Transverse colon (tissue), 4 donors: ENCODE results near the gene PRTG. TPM values are rescaled to one million over a fixed set of nuclear protein-coding genes. Genes with fewer than 3 reads are reported as not detected.

Experiments
- DNase-seq: peaks from one replicate; pipeline ENCODE4 v3.0.0-alpha.2; 2019
- H3K27ac ChIP-seq, 4 donors: fragments of 200-600 bp; sonication (generic); 2 replicates each; pipeline ENCODE4 v1.5.1; 2016 to 2018; ENCODE audit warnings: inconsistent platforms in 4 of 4
- H3K27me3 ChIP-seq: fragments of 200-600 bp; sonication (generic); 2 replicates; pipeline ENCODE4 v1.5.1; 2017; ENCODE audit warnings: inconsistent platforms
- H3K36me3 ChIP-seq, 4 donors: fragments of 200-600 bp; sonication (generic); 2 replicates each; pipeline ENCODE4 v1.5.1; 2017 to 2019; ENCODE audit warnings: inconsistent platforms in 4 of 4
- H3K4me1 ChIP-seq, 4 donors: fragments of 200-600 bp; sonication (generic); 2 replicates each; pipeline ENCODE4 v1.5.1; 2017 to 2020; ENCODE audit warnings: inconsistent platforms in 4 of 4
- H3K4me3 ChIP-seq, 4 donors: fragments of 200-600 bp; sonication (generic); 1 replicate in 1 of 4; 2 replicates in 3 of 4; pipeline versions ENCODE4 v1.5.1 to v1.6.1; 2017 to 2019; ENCODE audit warnings: inconsistent platforms in 4 of 4
- H3K9me3 ChIP-seq, 2 donors: fragments of 200-600 bp; sonication (generic); 2 replicates each; pipeline ENCODE4 v1.5.1; 2017 to 2019; ENCODE audit warnings: inconsistent platforms in 2 of 2
- EP300 ChIP-seq: sonication (generic); formaldehyde crosslinking; IDR thresholded peaks from one replicate; pipeline ENCODE4 v1.6.1; 2017; ENCODE audit warnings: antibody characterized with exemption, low read depth
- POLR2A ChIP-seq: fragments of 450-650 bp; IDR thresholded peaks from one replicate; pipeline ENCODE4 v1.6.1; 2016; ENCODE audit warnings: antibody characterized with exemption, mild to moderate bottlenecking, moderate library complexity
- POLR2AphosphoS5 ChIP-seq, 3 donors: sonication (generic); formaldehyde crosslinking; IDR thresholded peaks; one replicate each; pipeline ENCODE4 v1.6.1; 2016; ENCODE audit warnings: antibody characterized with exemption in 3 of 3
- WGBS, 2 donors: methylation state at CpG; one replicate each; pipeline ENCODE4 v1.1.5; 2018; ENCODE audit warnings: low coverage in 1 of 2; 5-methylcytosine and 5-hydroxymethylcytosine counted together
- in situ Hi-C, 4 donors: fragments of 200-750 bp; cut with MboI; loops; one replicate each; pipeline versions ENCODE4 v1.15.0 to v1.15.1; 2017; ENCODE audit warnings: low sequenced_read_pairs in 3 of 4, low pct_ligation_motif_present in 1 of 4, low pct_unique_long_range_greater_than_20kb in 1 of 4
- intact Hi-C: fragments of 100-400 bp; cut with DNase I; formaldehyde crosslinking; loops from one replicate; pipeline ENCODE4 v1.15.1; 2023; ENCODE audit warnings: low total_unique reads
- total RNA-seq, 4 donors: library from RNA; depleted of rRNA; stranded (reverse); fragments of >200 nt; gene quantifications; one replicate each; pipeline ENCODE4 v1.1.0, GENCODE V29; 2016
- TF ChIP-seq, protein P1 (sequence below), 5 experiments: fragments of 200-600 bp in 3 of 5; fragments of 450-650 bp in 2 of 5; sonication (generic) in 3 of 5; IDR thresholded peaks; 1 replicate in 2 of 5; 2 replicates in 3 of 5; pipeline ENCODE4 v1.5.1; 2016 to 2017; ENCODE audit warnings: antibody characterized with exemption in 5 of 5, inconsistent platforms in 3 of 5, mild to moderate bottlenecking in 2 of 5, moderate library complexity in 1 of 5

The PRTG gene
- total RNA-seq, 4 donors from 2014 or later: 0.20 to 0.75 (median 0.66) TPM

DNA sequence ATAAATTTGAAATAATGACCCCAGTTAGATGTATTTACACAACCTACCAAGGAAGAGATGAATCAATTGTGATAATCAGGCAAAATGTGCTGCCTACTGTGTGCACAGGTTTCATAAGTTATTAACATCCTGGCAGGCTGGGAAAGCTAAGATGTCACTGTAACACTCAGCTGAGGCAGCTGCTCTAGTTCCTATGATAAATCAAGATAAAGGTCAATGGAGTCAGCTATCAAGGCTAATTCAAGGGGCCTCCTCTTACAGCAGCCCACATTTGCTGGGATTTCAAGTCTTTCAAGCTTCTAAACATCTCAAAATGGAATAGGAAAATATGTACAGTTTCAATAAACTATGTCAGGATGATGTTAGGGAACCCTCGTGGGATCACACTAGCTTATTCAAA, 84.1 kb downstream of the PRTG start:
- no peak for DNase-seq
- Histone ChIP-seq H3K4me1 (no peaks in the 10 kb centered on the region), H3K4me3 (no peak overlapping the region), H3K27ac (no peak overlapping the region), H3K27me3 (no peaks in the 10 kb centered on the region), H3K9me3 (no peaks in the 10 kb centered on the region), H3K36me3 (no peaks in the 10 kb centered on the region)
- 63 to 82% methylated on average over 1 of the region's 1 CpG for WGBS, 2 donors
- in situ Hi-C loops: loop anchor here in 1 of 4 donors (25.0 kb wide), 1 partner anchor 178 kb away; no protein-coding TSS in a partner anchor
- TF ChIP-seq, protein P1, sequence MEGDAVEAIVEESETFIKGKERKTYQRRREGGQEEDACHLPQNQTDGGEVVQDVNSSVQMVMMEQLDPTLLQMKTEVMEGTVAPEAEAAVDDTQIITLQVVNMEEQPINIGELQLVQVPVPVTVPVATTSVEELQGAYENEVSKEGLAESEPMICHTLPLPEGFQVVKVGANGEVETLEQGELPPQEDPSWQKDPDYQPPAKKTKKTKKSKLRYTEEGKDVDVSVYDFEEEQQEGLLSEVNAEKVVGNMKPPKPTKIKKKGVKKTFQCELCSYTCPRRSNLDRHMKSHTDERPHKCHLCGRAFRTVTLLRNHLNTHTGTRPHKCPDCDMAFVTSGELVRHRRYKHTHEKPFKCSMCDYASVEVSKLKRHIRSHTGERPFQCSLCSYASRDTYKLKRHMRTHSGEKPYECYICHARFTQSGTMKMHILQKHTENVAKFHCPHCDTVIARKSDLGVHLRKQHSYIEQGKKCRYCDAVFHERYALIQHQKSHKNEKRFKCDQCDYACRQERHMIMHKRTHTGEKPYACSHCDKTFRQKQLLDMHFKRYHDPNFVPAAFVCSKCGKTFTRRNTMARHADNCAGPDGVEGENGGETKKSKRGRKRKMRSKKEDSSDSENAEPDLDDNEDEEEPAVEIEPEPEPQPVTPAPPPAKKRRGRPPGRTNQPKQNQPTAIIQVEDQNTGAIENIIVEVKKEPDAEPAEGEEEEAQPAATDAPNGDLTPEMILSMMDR (IDR thresholded peaks at IDR 0.05): no peak
- TF ChIP-seq POLR2A (no peak), EP300 (no peak), POLR2AphosphoS5 (IDR thresholded peaks at IDR 0.05) (no peak)
- intact Hi-C loops: no loop called here

DNA sequence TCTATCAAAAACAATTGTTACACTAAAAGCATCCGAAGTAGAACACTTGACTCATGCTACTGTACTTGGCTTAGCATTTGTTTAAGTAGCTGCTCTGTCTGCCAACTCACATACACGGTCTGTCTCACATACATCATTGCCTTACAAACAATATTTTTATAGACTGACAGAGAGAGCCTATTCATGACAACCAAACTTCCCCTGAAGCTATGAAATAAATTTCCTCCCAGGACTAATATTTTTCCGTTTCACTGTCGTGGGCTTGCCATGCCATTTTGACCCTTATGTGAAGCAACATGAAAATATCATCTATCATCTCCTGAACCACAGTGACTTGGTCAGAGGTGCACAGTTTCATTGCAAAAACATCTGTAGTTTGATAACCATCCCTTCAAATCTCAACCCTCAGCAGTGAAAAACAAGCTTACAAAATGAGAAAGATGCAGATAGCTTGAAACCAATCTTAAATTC, 88.4 kb downstream of the PRTG start:
- intact Hi-C loops: no loop called here
- Histone ChIP-seq H3K9me3 (no peaks in the 10 kb centered on the region), H3K4me3 (no peak overlapping the region), H3K27me3 (no peaks in the 10 kb centered on the region), H3K36me3 (no peaks in the 10 kb centered on the region), H3K4me1 (no peaks in the 10 kb centered on the region), H3K27ac (no peak overlapping the region)
- no peak for DNase-seq
- WGBS, 2 donors: 43 to 48% methylated on average over 4 of the region's 4 CpGs
- in situ Hi-C loops: loop anchor here in 1 of 4 donors (25.0 kb wide), 1 partner anchor 183 kb away; no protein-coding TSS in a partner anchor
- no peak for TF ChIP-seq POLR2AphosphoS5 (IDR thresholded peaks at IDR 0.05)
- TF ChIP-seq, protein P1 (IDR thresholded peaks at IDR 0.05): no peak
- no peak for TF ChIP-seq EP300

DNA sequence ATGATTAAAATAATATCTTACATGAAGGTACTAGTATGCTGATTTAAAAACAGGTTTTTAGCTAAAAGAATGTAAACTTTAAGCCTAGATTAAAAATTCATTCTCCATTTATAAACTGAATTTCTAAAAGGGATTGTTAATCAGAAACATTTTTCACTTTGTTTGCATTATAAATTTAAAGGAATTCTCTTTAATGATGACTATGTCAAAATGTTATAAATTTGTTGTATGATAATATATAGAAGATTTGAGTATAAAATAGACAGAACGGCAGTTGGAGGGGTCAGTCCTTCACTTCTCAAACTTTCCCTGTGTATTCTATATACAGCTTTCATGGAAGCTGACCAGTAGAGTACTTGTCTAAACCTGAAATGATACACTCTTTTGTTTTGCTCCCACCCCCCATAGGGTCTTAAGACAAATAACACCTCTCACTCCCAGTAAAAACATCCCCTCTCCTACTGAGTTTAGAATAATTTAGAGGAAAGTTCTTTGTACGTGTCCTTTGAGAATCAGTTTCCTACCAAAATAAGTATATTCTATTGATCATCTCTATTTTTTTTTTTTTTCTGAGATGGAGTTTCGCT, 90.0 kb downstream of the PRTG start:
- in situ Hi-C loops: loop anchor here in 1 of 4 donors (25.0 kb wide), 1 partner anchor 184 kb away; no protein-coding TSS in a partner anchor
- H3K27me3 ChIP-seq: no peaks in the 10 kb centered on the region
- 87 to 94% methylated on average over 3 of the region's 3 CpGs for WGBS, 2 donors

DNA sequence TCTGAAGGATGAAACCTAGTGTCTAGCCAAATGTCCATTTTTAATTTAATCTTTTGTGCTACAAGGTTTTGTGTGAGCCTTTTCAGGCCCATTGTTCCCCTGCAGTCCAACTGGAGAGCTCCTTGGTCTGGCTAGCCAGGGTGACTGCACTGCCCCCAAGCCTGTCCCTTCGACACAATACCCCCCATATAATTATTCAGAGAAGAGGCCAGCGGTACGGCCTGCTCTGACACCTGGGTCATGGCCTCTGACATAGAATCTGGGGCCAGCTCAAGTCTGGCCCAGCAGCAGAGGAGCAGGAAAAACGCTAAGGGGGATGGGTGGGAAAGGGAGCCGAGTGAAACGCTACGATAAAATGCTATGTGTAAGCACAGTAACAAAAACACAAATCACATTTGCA, 90.6 kb downstream of the PRTG start:
- H3K9me3 ChIP-seq: no peaks in the 10 kb centered on the region
- TF ChIP-seq POLR2AphosphoS5 (IDR thresholded peaks at IDR 0.05): no peak
- TF ChIP-seq POLR2A: no peak
- TF ChIP-seq EP300: no peak
- TF ChIP-seq, protein P1 (IDR thresholded peaks at IDR 0.05): no peak
- no peaks in the 10 kb centered on the region for H3K36me3 ChIP-seq
- 80 to 85% methylated on average over 4 to 7 of the region's 7 CpGs for WGBS, 2 donors
- DNase-seq: no peak
- no peak overlapping the region for H3K27ac ChIP-seq
- intact Hi-C loops (no loop called here), in situ Hi-C loops (loop anchor here in 1 of 4 donors (25.0 kb wide), 1 partner anchor 185 kb away; no protein-coding TSS in a partner anchor)
- no peak overlapping the region for H3K4me3 ChIP-seq
- H3K4me1 ChIP-seq: no peaks in the 10 kb centered on the region
- H3K27me3 ChIP-seq: no peaks in the 10 kb centered on the region

More for the DNA sequence above, 90.0 kb downstream of the PRTG start:
- Histone ChIP-seq H3K27ac (no peak overlapping the region), H3K9me3 (no peaks in the 10 kb centered on the region), H3K4me1 (no peaks in the 10 kb centered on the region), H3K4me3 (no peak overlapping the region), H3K36me3 (no peaks in the 10 kb centered on the region)
- DNase-seq: no peak
- TF ChIP-seq POLR2AphosphoS5 (IDR thresholded peaks at IDR 0.05): no peak
- TF ChIP-seq, protein P1 (IDR thresholded peaks at IDR 0.05): no peak
- no peak for TF ChIP-seq EP300
- no peak for TF ChIP-seq POLR2A
- intact Hi-C loops: no loop called here
